IPS-NIHi11 (cell line): ENCODE measurements around the gene PSMB9.
A peak's percentile ranks its signal among the peaks of the same experiment; 100 is the strongest.
"Not testable (repeated sequence)": the region's sequence is repeated elsewhere in the genome, so short reads cannot be mapped to it uniquely, and the experiment has no call there.

ENCODE experiments used
- DNase-seq: peaks from one replicate; pipeline ENCODE4 v3.0.0; 2012; ENCODE audit warnings: mixed read lengths, low spot score

PSMB9 gene

DNA sequence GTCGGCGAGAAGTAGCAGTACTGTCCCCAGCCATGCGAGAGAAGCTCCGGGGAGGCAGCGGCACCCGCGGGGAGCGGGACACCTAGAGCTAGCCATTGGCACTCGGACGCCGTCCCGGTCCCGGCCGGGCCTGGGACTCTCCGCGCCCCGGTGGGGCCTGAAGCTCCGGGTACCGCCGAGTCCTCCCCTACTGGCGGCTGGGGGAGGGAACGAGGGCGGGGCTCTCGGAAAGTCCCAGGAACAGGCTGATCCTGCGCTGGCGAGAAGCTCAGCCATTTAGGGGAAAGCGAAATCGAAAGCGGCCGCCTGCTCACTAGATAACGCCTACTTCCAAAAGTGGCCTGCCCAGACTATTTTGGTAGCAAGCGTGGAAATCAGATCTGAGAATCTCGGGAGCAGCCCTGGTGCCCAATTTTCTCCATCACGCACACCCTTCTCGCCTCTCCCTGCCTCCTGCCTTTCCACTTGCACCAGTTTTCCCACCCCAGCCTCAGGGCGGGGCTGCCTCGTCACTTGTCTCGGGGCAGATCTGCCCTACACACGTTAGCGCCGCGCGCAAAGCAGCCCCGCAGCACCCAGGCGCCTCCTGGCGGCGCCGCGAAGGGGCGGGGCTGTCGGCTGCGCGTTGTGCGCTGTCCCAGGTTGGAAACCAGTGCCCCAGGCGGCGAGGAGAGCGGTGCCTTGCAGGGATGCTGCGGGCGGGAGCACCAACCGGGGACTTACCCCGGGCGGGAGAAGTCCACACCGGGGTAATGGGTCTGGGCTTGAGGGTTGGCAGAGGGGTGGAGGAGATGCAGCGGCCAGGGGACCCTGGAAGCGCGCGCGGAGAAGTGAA is at the start of gene PSMB9, which contains the start of gene TAP1:
PSMB9 (plus strand) TSS at position 652 of the 835 bp plus-strand sequence; CDS start at position 690, 38 bp downstream.
TAP1 (minus strand) TSS at position 164 of the 835 bp plus-strand sequence; CDS start at position 96, 68 bp downstream.
- DNase-seq: peak; percentile 95

GRCh38 chr6:32805404-32805803 is 48.6 kb upstream of the PSMB9 start:
- DNase-seq: not testable (repeated sequence)

- DNase-seq: no peak
Measured at GRCh38 chr6:32807020-32807580, 46.9 kb upstream of the PSMB9 start.

GRCh38 chr6:32809171-32809570 is 44.8 kb upstream of the PSMB9 start:
- no peak for DNase-seq

DNA sequence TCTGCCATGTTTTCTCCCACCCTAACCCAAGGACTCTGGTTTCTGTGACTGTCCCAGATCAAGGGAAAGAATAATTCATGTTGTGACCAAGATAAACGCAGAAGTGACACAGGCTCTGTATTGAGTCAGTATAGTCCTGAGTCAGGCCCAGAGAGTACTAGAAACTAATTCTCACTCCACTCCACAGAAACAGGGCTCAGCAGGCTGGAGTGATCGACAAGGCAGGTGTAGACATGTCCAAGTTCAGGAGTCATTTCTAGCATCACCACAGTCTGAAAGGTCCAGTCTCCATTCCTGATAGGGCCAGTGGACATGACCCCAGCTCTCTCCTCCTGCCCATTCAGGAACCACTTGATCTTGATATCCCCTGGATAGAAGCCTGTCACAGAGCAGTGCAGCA is 39.8 kb upstream of the PSMB9 start:
- DNase-seq: no peak

GRCh38 chr6:32815115-32815514 is 38.9 kb upstream of the PSMB9 start:
- DNase-seq: no peak

DNA sequence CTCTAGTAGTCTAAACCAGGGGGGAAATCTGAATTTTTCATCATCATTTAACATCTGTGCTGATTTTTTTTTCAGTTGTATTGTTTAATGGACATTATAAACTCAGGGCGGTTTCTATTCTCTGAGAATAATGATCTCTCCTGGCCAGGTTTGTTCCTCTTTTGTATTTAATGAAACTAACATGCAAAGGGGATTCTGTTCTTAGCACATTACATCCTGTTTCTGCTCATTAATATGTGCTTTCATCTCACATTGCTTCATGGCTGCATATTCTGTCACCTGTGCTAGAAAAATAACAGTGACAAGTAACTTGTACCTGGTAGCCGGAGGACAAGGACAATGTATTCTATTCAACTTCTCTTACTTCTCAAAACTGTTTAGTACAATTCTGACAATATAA is 38.0 kb upstream of the PSMB9 start:
- no peak for DNase-seq

- peak; percentile 48 for DNase-seq
Measured at GRCh38 chr6:32816746-32817204, 37.2 kb upstream of the PSMB9 start, which contains the start of gene HLA-DOB. Gene HLA-DOB, minus strand, starts transcription at chr6:32817002. Its CDS starts 51 bp downstream, at chr6:32816951.

DNA sequence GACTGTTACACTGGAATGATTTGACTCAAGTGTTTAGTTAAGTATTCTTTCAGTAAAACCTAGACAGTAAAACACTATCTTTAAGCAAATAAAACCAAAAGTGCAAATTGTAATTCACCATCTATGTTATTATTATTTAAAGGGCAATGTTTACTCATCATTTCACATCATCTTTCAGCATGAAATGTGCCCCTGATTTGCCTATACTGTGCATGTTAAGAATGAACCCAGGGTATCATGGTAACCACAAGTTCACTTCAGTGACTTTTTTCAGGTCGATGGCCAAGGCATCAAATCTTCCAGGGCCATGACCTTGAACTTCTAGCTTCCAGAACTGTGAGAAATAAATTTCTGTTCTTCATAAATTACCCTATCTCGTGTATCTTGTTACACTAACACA is 35.1 kb upstream of the PSMB9 start:
- DNase-seq: no peak

- DNase-seq: no peak
Measured at GRCh38 chr6:32819729-32820128, 34.3 kb upstream of the PSMB9 start.

DNA sequence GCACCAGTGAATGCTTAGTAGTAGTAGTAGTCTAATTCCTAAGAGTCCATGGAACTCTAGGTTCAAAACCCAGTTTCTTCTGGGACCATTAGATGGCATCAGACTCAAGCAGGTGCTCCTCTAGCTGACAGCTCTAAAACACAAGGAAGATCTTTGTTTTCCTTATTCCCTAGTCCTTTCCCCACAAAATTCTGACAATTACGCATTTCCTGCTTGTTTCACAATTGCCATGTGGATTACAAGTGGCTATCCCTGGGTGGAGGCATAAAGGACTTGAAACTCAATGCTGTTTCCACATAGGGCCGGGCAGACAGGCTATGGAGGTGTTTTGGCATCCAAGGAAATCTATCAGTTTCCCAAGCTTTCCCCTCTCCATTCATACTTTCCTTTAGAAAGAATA is 28.0 kb upstream of the PSMB9 start:
- DNase-seq: no peak

- DNase-seq: no peak
Measured at GRCh38 chr6:32827025-32827424, 27.0 kb upstream of the PSMB9 start.

DNA sequence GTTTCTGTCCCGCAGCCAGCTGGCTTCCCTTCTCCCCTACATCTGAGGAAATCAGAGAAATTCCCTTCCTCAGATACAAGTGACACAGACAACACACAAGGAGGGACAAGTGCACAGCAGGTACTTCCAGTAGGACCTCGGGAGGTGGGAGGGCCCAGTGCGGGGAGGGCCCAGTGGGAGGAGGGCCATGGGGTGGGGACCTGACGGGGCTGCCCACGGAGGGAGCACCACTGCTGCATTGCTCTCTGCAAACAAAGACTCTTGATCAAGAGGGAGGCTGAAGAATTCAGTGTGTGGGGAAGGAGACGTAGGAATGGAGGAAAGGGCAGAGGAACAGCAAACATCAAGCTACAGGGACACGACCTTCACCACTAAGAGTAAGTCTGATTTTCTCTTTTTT is 24.5 kb upstream of the PSMB9 start:
- DNase-seq: no peak

- DNase-seq: no peak
Measured at GRCh38 chr6:32830017-32830416, 24.0 kb upstream of the PSMB9 start.

GRCh38 chr6:32830936-32831335 is 23.1 kb upstream of the PSMB9 start:
- DNase-seq: no peak

- DNase-seq: no peak
Measured at GRCh38 chr6:32832535-32832934, 21.5 kb upstream of the PSMB9 start.

GRCh38 chr6:32833664-32834063 is 20.3 kb upstream of the PSMB9 start:
- no peak for DNase-seq

GRCh38 chr6:32835167-32835893 is 18.7 kb upstream of the PSMB9 start:
- DNase-seq: no peak

DNA sequence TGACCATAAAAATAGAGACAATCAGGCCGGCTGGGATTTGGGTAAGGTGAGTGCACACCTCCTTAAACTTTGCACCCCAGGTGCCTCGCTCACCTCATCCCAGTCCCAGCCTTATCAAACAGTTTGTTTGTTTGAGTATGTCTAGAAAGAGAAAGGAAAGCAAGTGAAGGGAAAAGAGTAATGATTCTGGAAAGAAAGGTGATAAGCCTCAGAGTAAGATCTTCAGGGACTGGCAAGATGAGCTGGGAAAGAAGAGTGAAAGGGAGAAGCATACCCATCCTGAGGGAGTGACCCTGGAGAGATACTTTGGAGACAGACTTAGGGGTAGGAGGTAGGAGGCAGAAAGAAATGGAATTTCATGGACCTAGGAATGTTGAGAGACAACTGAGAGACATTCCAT is 17.1 kb upstream of the PSMB9 start:
- no peak for DNase-seq

DNA sequence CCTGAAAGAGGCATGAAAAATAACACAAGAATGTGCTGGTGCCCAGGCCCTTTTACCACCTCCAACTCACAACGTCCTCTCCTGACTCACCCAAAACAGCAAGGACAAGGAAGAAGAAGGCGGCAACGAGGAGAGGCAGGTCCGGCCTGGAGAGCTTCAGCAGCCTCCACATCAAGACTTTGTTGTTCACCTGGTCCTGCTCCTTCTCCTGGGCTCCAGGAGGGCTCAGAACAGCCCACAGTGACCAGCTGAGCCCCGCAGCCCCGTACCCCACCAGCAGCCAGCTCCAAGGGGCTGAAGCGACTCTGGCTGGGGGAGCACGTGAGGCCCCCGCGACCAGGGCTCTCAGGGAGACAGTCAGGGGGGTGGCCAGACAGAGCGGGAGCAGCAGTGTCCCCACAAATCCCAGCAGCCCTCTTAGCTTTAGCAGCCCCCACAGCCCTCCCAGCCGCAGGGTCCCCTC is 16.3 kb upstream of the PSMB9 start:
- DNase-seq: no peak

- DNase-seq: peak; percentile 93
Measured at GRCh38 chr6:32838114-32838958, 15.7 kb upstream of the PSMB9 start, which contains the start of gene TAP2. Gene TAP2, minus strand, starts transcription at chr6:32838739. Its CDS starts 506 bp downstream, at chr6:32838233.
